Activated CD8-positive, alpha-beta T cell treated with anti-CD3 and anti-CD28 coated beads for 36 hours (primary cell): ENCODE data around the gene KRTDAP. TPM values are rescaled to one million over a fixed set of nuclear protein-coding genes. Genes with fewer than 3 reads are reported as not detected.
"Not testable (repeated sequence)": the region's sequence is repeated elsewhere in the genome, so short reads cannot be mapped to it uniquely, and the experiment has no call there.

ENCODE experiments used
- ATAC-seq: fragments of 200-7000 bp; cut with Tn5 transposase; one replicate; pipeline ENCODE4 v1.10.0; 2021; ENCODE audit warnings: mild to moderate bottlenecking, moderate library complexity
- CTCF ChIA-PET: fragments of 350-600 bp; sonication (Branson Sonifier 250); formaldehyde crosslinking; loops from one replicate; lab custom pipeline; 2021; ENCODE audit warnings: antibody characterized with exemption; lab: Charles Lee
- POLR2A ChIA-PET: fragments of 350-600 bp; sonication (Branson Sonifier 250); formaldehyde crosslinking; loops from one replicate; lab custom pipeline; 2021; ENCODE audit warnings: antibody characterized with exemption; lab: Charles Lee
- DNase-seq: peaks from one replicate; pipeline ENCODE4 v3.0.0-alpha.2; 2020
- H3K27ac Mint-ChIP-seq: one replicate; pipeline ENCODE4 v1.8.0; 2021; ENCODE audit warnings: mild to moderate bottlenecking, mixed read lengths
- H3K27me3 Mint-ChIP-seq: one replicate; pipeline ENCODE4 v1.8.0; 2021; ENCODE audit warnings: mixed read lengths
- H3K36me3 Mint-ChIP-seq: one replicate; pipeline ENCODE4 v1.8.0; 2021; ENCODE audit warnings: low read depth, mixed read lengths
- H3K4me1 Mint-ChIP-seq: one replicate; pipeline ENCODE4 v1.8.0; 2021; ENCODE audit warnings: low read depth, mixed read lengths
- H3K4me3 Mint-ChIP-seq: one replicate; pipeline ENCODE4 v1.8.0; 2021; ENCODE audit warnings: mild to moderate bottlenecking, moderate library complexity, mixed read lengths
- H3K9me3 Mint-ChIP-seq: one replicate; pipeline ENCODE4 v1.8.0; 2021; ENCODE audit warnings: mixed read lengths
- intact Hi-C: fragments of 100-400 bp; cut with micrococcal nuclease; formaldehyde crosslinking; loops from one replicate; pipeline ENCODE4 v1.10.0; 2022
- total RNA-seq, 2 experiments: library from RNA; stranded (reverse); gene quantifications; one replicate each; pipeline ENCODE4 v1.2.3, GENCODE V29; 2021
- TF ChIP-seq, protein P1 (sequence below): fragments of 200-600 bp; IDR thresholded peaks from one replicate; pipeline ENCODE4 v1.8.0; 2022; ENCODE audit warnings: antibody characterized with exemption, mild to moderate bottlenecking

Gene KRTDAP
- total RNA-seq, 2 experiments from 2014 or later: not detected

GRCh38 chr19:35474104-35474503 lies 16.2 kb downstream of the KRTDAP start:
- Mint-ChIP-seq H3K9me3 (no peaks in the 10 kb centered on the region), H3K27ac (no peak overlapping the region), H3K27me3 (no peaks in the 10 kb centered on the region), H3K4me3 (no peak overlapping the region), H3K4me1 (no peaks in the 10 kb centered on the region), H3K36me3 (no peaks in the 10 kb centered on the region)
- POLR2A ChIA-PET: interaction anchor here (0.6 kb wide), 1 partner anchor 143 kb away, joined by 3 read pairs; no protein-coding TSS in a partner anchor
- DNase-seq (no peak), ATAC-seq (no peak)
- intact Hi-C loops: no loop called here
- CTCF ChIA-PET: interaction anchor here (1.8 to 2.8 kb wide), 3 partner anchors 21 to 121 kb away, joined by 7 to 12 read pairs (median 9); no protein-coding TSS in a partner anchor
- TF ChIP-seq, protein P1, sequence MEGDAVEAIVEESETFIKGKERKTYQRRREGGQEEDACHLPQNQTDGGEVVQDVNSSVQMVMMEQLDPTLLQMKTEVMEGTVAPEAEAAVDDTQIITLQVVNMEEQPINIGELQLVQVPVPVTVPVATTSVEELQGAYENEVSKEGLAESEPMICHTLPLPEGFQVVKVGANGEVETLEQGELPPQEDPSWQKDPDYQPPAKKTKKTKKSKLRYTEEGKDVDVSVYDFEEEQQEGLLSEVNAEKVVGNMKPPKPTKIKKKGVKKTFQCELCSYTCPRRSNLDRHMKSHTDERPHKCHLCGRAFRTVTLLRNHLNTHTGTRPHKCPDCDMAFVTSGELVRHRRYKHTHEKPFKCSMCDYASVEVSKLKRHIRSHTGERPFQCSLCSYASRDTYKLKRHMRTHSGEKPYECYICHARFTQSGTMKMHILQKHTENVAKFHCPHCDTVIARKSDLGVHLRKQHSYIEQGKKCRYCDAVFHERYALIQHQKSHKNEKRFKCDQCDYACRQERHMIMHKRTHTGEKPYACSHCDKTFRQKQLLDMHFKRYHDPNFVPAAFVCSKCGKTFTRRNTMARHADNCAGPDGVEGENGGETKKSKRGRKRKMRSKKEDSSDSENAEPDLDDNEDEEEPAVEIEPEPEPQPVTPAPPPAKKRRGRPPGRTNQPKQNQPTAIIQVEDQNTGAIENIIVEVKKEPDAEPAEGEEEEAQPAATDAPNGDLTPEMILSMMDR: no peak

- ChIA-PET POLR2A (no interaction called here), CTCF (interaction anchor here (1.0 to 2.8 kb wide), 3 partner anchors 23 to 119 kb away, joined by 3 to 12 read pairs (median 6); no protein-coding TSS in a partner anchor)
- peaks cover 3% of the 10 kb centered on the region for H3K4me1 Mint-ChIP-seq
- H3K27me3 Mint-ChIP-seq: no peaks in the 10 kb centered on the region
- DNase-seq: no peak
- H3K9me3 Mint-ChIP-seq: no peaks in the 10 kb centered on the region
- H3K36me3 Mint-ChIP-seq: no peaks in the 10 kb centered on the region
- H3K27ac Mint-ChIP-seq: no peak overlapping the region
- intact Hi-C loops: no loop called here
- TF ChIP-seq, protein P1: no peak
- no peak for ATAC-seq
- H3K4me3 Mint-ChIP-seq: no peak overlapping the region
These were observed 18.3 kb downstream of the KRTDAP start for GRCh38 chr19:35471946-35472345.

GRCh38 chr19:35471075-35471474 lies 19.2 kb downstream of the KRTDAP start:
- H3K4me1 Mint-ChIP-seq, intact Hi-C loops, H3K36me3 Mint-ChIP-seq: not testable (repeated sequence)

DNA sequence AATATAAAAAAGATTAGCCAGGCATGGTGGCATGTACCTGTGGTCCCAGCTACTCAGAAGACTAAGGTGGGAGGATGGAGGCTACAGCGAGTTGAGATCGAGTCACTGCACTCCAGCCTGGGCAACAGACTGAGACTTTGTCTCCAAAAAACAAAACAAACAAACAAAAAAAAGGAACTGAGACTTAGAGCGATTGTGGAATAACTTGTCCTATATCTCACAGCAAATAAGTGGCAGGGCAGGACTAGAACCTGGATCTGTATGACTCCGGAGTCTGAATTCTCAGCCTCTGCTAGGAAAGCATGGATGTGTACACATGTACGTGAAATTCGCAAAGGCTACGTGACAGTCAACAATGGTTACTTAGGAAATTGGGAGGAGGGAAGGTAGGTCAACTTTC lies 20.1 kb downstream of the KRTDAP start:
- Mint-ChIP-seq H3K9me3 (no peaks in the 10 kb centered on the region), H3K4me3 (no peak overlapping the region), H3K27me3 (no peaks in the 10 kb centered on the region), H3K4me1 (peaks cover 3% of the 10 kb centered on the region), H3K27ac (no peak overlapping the region), H3K36me3 (no peaks in the 10 kb centered on the region)
- ChIA-PET POLR2A (no interaction called here), CTCF (interaction anchor here (1.2 to 3.9 kb wide), 4 partner anchors 17 to 117 kb away, joined by 3 to 42 read pairs (median 8); no protein-coding TSS in a partner anchor)
- no peak for ATAC-seq
- no peak for DNase-seq
- intact Hi-C loops: no loop called here
- TF ChIP-seq, protein P1: no peak

More at GRCh38 chr19:35471075-35471474, 19.2 kb downstream of the KRTDAP start:
- CTCF ChIA-PET: interaction anchor here (1.0 to 3.9 kb wide), 5 partner anchors 16 to 118 kb away, joined by 3 to 42 read pairs (median 3); no protein-coding TSS in a partner anchor
- H3K4me3 Mint-ChIP-seq, H3K27me3 Mint-ChIP-seq, H3K9me3 Mint-ChIP-seq, H3K27ac Mint-ChIP-seq, ATAC-seq, DNase-seq, POLR2A ChIA-PET: not testable (repeated sequence)

DNA sequence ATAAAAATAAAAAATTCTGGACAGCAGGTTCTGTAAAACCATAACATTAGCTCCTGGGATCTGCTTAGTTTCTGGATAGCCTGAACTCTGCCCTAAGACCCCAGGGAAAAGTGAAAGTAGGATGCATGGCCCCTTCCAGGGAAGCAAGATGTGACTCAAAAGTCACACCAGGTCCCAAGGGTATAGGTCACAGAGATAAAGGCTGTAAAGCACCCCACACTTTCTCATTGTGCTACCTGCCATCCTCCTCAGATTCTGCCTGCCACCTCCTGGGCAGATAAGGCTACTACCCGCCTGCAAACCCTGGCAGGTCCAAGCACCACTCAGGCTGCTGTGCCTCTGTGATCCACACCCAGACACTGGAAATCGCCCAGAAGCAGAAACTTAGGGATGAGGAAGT lies 21.6 kb downstream of the KRTDAP start:
- intact Hi-C loops: loop anchor here (1.0 kb wide), 1 partner anchor 115 kb away; no protein-coding TSS in a partner anchor
- peaks cover 7% of the 10 kb centered on the region for H3K4me1 Mint-ChIP-seq
- H3K27ac Mint-ChIP-seq: no peak overlapping the region
- TF ChIP-seq, protein P1: peak; percentile 73
- ChIA-PET POLR2A (interaction anchor here (0.8 kb wide), 1 partner anchor 113 kb away, joined by 3 read pairs; no protein-coding TSS in a partner anchor), CTCF (interaction anchor here (0.8 to 3.9 kb wide), 17 partner anchors 9 to 327 kb away, joined by 3 to 42 read pairs (median 5); partner anchors contain the start of genes FFAR2 and FFAR3)
- H3K4me3 Mint-ChIP-seq: no peak overlapping the region
- no peaks in the 10 kb centered on the region for H3K27me3 Mint-ChIP-seq
- H3K36me3 Mint-ChIP-seq: no peaks in the 10 kb centered on the region
- DNase-seq: peak; percentile 77
- ATAC-seq: peak; percentile 96
- no peaks in the 10 kb centered on the region for H3K9me3 Mint-ChIP-seq
